ENCODE measurements around the gene SAFB. TPM values are rescaled to one million over a fixed set of nuclear protein-coding genes. Genes with fewer than 3 reads are reported as not detected.

The SAFB gene
- total RNA-seq, 1 experiment from 2014 or later, result 171 TPM

- CTCF ChIA-PET, result interaction anchor here (0.6 kb wide), 1 partner anchor 60 kb away, joined by 17 read pairs; no protein-coding TSS in a partner anchor
- Histone ChIP-seq H3K36me3 (ENCODE audit: insufficient read depth, low read length, poor library complexity, severe bottlenecking) (peaks cover 64% of the 10 kb centered on the region), H3K9me3 (ENCODE audit: low read depth, low read length, poor library complexity, severe bottlenecking) (no peaks in the 10 kb centered on the region), H3K27ac (ENCODE audit: low read depth, low read length, poor library complexity, severe bottlenecking) (no peak overlapping the region), H3K27me3 (replicated peaks; ENCODE audit: insufficient read depth, low read depth, low read length, poor library complexity) (no peaks in the 10 kb centered on the region), H3K4me3 (ENCODE audit: low read depth, low read length, poor library complexity, severe bottlenecking) (no peak overlapping the region), H3K4me1 (ENCODE audit: insufficient read depth, low read length, poor library complexity, severe bottlenecking) (peaks cover 21% of the 10 kb centered on the region)
- POLR2A ChIA-PET (ENCODE audit: low non-redundant PET), result no interaction called here
- TF ChIP-seq, protein P1, sequence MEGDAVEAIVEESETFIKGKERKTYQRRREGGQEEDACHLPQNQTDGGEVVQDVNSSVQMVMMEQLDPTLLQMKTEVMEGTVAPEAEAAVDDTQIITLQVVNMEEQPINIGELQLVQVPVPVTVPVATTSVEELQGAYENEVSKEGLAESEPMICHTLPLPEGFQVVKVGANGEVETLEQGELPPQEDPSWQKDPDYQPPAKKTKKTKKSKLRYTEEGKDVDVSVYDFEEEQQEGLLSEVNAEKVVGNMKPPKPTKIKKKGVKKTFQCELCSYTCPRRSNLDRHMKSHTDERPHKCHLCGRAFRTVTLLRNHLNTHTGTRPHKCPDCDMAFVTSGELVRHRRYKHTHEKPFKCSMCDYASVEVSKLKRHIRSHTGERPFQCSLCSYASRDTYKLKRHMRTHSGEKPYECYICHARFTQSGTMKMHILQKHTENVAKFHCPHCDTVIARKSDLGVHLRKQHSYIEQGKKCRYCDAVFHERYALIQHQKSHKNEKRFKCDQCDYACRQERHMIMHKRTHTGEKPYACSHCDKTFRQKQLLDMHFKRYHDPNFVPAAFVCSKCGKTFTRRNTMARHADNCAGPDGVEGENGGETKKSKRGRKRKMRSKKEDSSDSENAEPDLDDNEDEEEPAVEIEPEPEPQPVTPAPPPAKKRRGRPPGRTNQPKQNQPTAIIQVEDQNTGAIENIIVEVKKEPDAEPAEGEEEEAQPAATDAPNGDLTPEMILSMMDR (conservative IDR thresholded peaks at IDR 0.05; ENCODE audit: low read depth, low read length), result no peak
- intact Hi-C loops (cut with micrococcal nuclease; ENCODE audit: unreplicated experiment), result no loop called here
- DNase-seq (ENCODE audit: low spot score), result peak; percentile 44
- BruUV-seq (replicated peaks), result no TSS peak
These were observed 4.6 kb downstream of the SAFB start for GRCh38 chr19:5627395-5627904.

- ChIA-PET CTCF (no interaction called here), POLR2A (ENCODE audit: low non-redundant PET) (no interaction called here)
- H3K27ac ChIP-seq (ENCODE audit: low read depth, low read length, poor library complexity, severe bottlenecking), result no peak overlapping the region
- H3K4me1 ChIP-seq (ENCODE audit: insufficient read depth, low read length, poor library complexity, severe bottlenecking), result peaks cover 21% of the 10 kb centered on the region
- H3K9me3 ChIP-seq (ENCODE audit: low read depth, low read length, poor library complexity, severe bottlenecking), result no peaks in the 10 kb centered on the region
- H3K27me3 ChIP-seq (replicated peaks; ENCODE audit: insufficient read depth, low read depth, low read length, poor library complexity), result no peaks in the 10 kb centered on the region
- H3K4me3 ChIP-seq (ENCODE audit: low read depth, low read length, poor library complexity, severe bottlenecking), result no peak overlapping the region
- BruUV-seq (replicated peaks), result no TSS peak
- intact Hi-C loops (cut with micrococcal nuclease; ENCODE audit: unreplicated experiment), result no loop called here
- no peak for DNase-seq (ENCODE audit: low spot score)
- no peak for TF ChIP-seq EZH2 (IDR thresholded peaks at IDR 0.05; ENCODE audit: borderline replicate concordance, low read depth, low read length, poor library complexity, severe bottlenecking)
- TF ChIP-seq, protein P1 (conservative IDR thresholded peaks at IDR 0.05; ENCODE audit: low read depth, low read length), result no peak
- H3K36me3 ChIP-seq (ENCODE audit: insufficient read depth, low read length, poor library complexity, severe bottlenecking), result peaks cover 71% of the 10 kb centered on the region
These were observed 5.6 kb downstream of the SAFB start for GRCh38 chr19:5628461-5628860.

GRCh38 chr19:5628919-5629481 lies 6.1 kb downstream of the SAFB start:
- no peaks in the 10 kb centered on the region for H3K9me3 ChIP-seq (ENCODE audit: low read depth, low read length, poor library complexity, severe bottlenecking)
- no peak overlapping the region for H3K27ac ChIP-seq (ENCODE audit: low read depth, low read length, poor library complexity, severe bottlenecking)
- H3K4me1 ChIP-seq (ENCODE audit: insufficient read depth, low read length, poor library complexity, severe bottlenecking), result peaks cover 21% of the 10 kb centered on the region
- H3K4me3 ChIP-seq (ENCODE audit: low read depth, low read length, poor library complexity, severe bottlenecking), result no peak overlapping the region
- CTCF ChIA-PET, result no interaction called here
- intact Hi-C loops (cut with micrococcal nuclease; ENCODE audit: unreplicated experiment), result no loop called here
- POLR2A ChIA-PET (ENCODE audit: low non-redundant PET), result interaction anchor here (0.6 kb wide), 1 partner anchor 98 kb away, joined by 3 read pairs; no protein-coding TSS in a partner anchor
- DNase-seq (ENCODE audit: low spot score), result no peak
- H3K27me3 ChIP-seq (replicated peaks; ENCODE audit: insufficient read depth, low read depth, low read length, poor library complexity), result no peaks in the 10 kb centered on the region
- BruUV-seq (replicated peaks), result no TSS peak
- H3K36me3 ChIP-seq (ENCODE audit: insufficient read depth, low read length, poor library complexity, severe bottlenecking), result peaks cover 71% of the 10 kb centered on the region
- TF ChIP-seq, protein P1 (conservative IDR thresholded peaks at IDR 0.05; ENCODE audit: low read depth, low read length), result no peak
- TF ChIP-seq EZH2 (IDR thresholded peaks at IDR 0.05; ENCODE audit: borderline replicate concordance, low read depth, low read length, poor library complexity, severe bottlenecking), result no peak

Measured in A673 (cell line).